ENCODE results near the gene FSTL4. TPM values are rescaled to one million over a fixed set of nuclear protein-coding genes. Genes with fewer than 3 reads are reported as not detected.

The FSTL4 gene
- total RNA-seq, 1 experiment from 2014 or later: not detected

DNA sequence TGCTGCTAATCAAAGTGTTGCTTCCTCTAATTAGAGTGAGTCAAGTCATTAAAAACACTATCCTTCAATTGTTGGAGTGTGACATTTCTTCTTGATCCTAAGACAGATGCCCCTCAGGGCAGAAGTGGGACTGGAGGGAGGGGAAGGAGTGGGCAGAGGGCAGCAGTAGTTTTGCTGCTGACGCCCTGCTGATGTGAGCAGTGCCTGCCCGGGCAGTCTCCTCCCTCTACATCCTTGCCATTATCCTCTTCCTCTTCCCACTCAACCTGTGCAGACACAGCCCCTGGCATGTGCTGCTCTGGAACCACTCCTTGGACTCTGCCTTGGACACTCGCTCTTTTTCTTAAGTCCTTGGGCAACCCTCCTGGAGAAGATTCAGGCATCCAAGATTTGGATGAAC lies 328.0 kb downstream of the FSTL4 start:
- H4K20me1 ChIP-seq (ENCODE audit: insufficient read depth, low read depth, low read length): no peaks in the 10 kb centered on the region
- H3K27ac ChIP-seq (ENCODE audit: low read length): no peak overlapping the region
- H3K9ac ChIP-seq (ENCODE audit: low read length): no peak overlapping the region
- H3K36me3 ChIP-seq (ENCODE audit: insufficient read depth, low read length): no peaks in the 10 kb centered on the region
- H2AFZ ChIP-seq (ENCODE audit: low read length): no peak overlapping the region
- no peaks in the 10 kb centered on the region for H3K4me1 ChIP-seq (ENCODE audit: low read length)
- no peak for DNase-seq
- no peaks in the 10 kb centered on the region for H3K79me2 ChIP-seq (ENCODE audit: low read length)
- no peak overlapping the region for H3K4me2 ChIP-seq (ENCODE audit: low read depth, low read length, poor library complexity, severe bottlenecking)
- no peaks in the 10 kb centered on the region for H3K9me3 ChIP-seq (ENCODE audit: low read length)
- H3K27me3 ChIP-seq (ENCODE audit: low read length): no peaks in the 10 kb centered on the region
- no peak overlapping the region for H3K4me3 ChIP-seq (ENCODE audit: low read length)
- no peaks in the 10 kb centered on the region for H3K9me2 ChIP-seq (replicated peaks; ENCODE audit: insufficient read depth, low read length)

DNA sequence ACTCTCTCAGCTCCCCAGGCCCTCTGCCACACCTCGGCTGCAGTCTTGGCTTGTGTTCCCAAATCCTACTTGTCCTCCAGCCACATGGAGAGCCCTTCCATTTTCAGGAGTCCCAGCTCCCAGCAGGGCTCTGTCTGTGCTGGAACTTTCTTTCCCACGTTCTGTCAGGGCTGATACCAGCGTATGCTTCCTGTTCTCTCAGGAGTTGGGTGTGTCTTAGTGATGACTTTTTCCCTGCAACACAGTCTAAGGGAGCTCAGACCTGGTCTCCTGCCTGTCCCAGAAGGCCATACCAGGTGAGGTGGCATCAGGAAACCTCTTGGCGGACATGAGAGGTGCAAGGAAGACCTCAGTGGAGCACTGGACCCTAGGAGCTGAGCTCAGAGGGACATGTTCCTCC lies 334.0 kb downstream of the FSTL4 start:
- no peaks in the 10 kb centered on the region for H4K20me1 ChIP-seq (ENCODE audit: insufficient read depth, low read depth, low read length)
- no peaks in the 10 kb centered on the region for H3K9me2 ChIP-seq (replicated peaks; ENCODE audit: insufficient read depth, low read length)
- DNase-seq: no peak
- no peaks in the 10 kb centered on the region for H3K27me3 ChIP-seq (ENCODE audit: low read length)
- no peaks in the 10 kb centered on the region for H3K36me3 ChIP-seq (ENCODE audit: insufficient read depth, low read length)
- no peaks in the 10 kb centered on the region for H3K9me3 ChIP-seq (ENCODE audit: low read length)
- H3K4me1 ChIP-seq (ENCODE audit: low read length): no peaks in the 10 kb centered on the region
- no peak overlapping the region for H3K4me3 ChIP-seq (ENCODE audit: low read length)
- no peak overlapping the region for H3K9ac ChIP-seq (ENCODE audit: low read length)
- no peak overlapping the region for H3K4me2 ChIP-seq (ENCODE audit: low read depth, low read length, poor library complexity, severe bottlenecking)
- H3K79me2 ChIP-seq (ENCODE audit: low read length): no peaks in the 10 kb centered on the region
- no peak overlapping the region for H2AFZ ChIP-seq (ENCODE audit: low read length)
- H3K27ac ChIP-seq (ENCODE audit: low read length): no peak overlapping the region

DNA sequence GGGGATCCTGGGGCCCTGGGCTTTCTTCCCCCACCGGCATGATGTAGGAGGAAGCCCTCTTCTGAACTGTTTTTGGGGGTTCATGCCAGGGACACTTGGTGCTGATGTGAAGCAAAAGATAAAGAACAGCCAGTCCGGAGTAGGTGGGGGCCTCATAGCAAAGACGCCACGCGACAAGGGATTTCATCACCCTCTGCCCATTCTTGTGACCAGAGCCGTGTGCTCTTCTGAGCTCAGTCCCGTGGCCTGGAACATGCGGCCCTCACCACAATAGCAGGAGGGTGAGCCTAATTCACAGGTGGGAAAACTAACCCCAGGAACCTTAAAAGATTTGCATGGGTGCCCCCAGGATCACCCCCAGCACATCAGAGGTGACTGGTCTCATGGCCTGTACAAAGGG lies 334.6 kb downstream of the FSTL4 start:
- Histone ChIP-seq H3K4me1 (ENCODE audit: low read length) (no peaks in the 10 kb centered on the region), H4K20me1 (ENCODE audit: insufficient read depth, low read depth, low read length) (no peaks in the 10 kb centered on the region), H3K4me2 (ENCODE audit: low read depth, low read length, poor library complexity, severe bottlenecking) (no peak overlapping the region), H3K27me3 (ENCODE audit: low read length) (no peaks in the 10 kb centered on the region), H3K9me2 (replicated peaks; ENCODE audit: insufficient read depth, low read length) (no peaks in the 10 kb centered on the region), H3K27ac (ENCODE audit: low read length) (no peak overlapping the region), H3K4me3 (ENCODE audit: low read length) (no peak overlapping the region), H3K36me3 (ENCODE audit: insufficient read depth, low read length) (no peaks in the 10 kb centered on the region), H3K79me2 (ENCODE audit: low read length) (no peaks in the 10 kb centered on the region), H3K9ac (ENCODE audit: low read length) (no peak overlapping the region), H3K9me3 (ENCODE audit: low read length) (no peaks in the 10 kb centered on the region), H2AFZ (ENCODE audit: low read length) (no peak overlapping the region)
- DNase-seq: no peak

GRCh38 chr5:133276171-133276570 lies 336.2 kb downstream of the FSTL4 start:
- H3K4me1 ChIP-seq (ENCODE audit: low read length): no peaks in the 10 kb centered on the region
- H3K9me3 ChIP-seq (ENCODE audit: low read length): no peaks in the 10 kb centered on the region
- no peaks in the 10 kb centered on the region for H3K9me2 ChIP-seq (replicated peaks; ENCODE audit: insufficient read depth, low read length)
- DNase-seq: no peak
- H2AFZ ChIP-seq (ENCODE audit: low read length): no peak overlapping the region
- H3K4me2 ChIP-seq (ENCODE audit: low read depth, low read length, poor library complexity, severe bottlenecking): no peak overlapping the region
- no peaks in the 10 kb centered on the region for H4K20me1 ChIP-seq (ENCODE audit: insufficient read depth, low read depth, low read length)
- no peak overlapping the region for H3K4me3 ChIP-seq (ENCODE audit: low read length)
- no peaks in the 10 kb centered on the region for H3K27me3 ChIP-seq (ENCODE audit: low read length)
- H3K27ac ChIP-seq (ENCODE audit: low read length): no peak overlapping the region
- no peaks in the 10 kb centered on the region for H3K36me3 ChIP-seq (ENCODE audit: insufficient read depth, low read length)
- H3K79me2 ChIP-seq (ENCODE audit: low read length): no peaks in the 10 kb centered on the region
- no peak overlapping the region for H3K9ac ChIP-seq (ENCODE audit: low read length)

- H3K79me2 ChIP-seq (ENCODE audit: low read length): no peaks in the 10 kb centered on the region
- DNase-seq: no peak
- H3K4me3 ChIP-seq (ENCODE audit: low read length): no peak overlapping the region
- H3K9ac ChIP-seq (ENCODE audit: low read length): no peak overlapping the region
- H3K27ac ChIP-seq (ENCODE audit: low read length): no peak overlapping the region
- H3K36me3 ChIP-seq (ENCODE audit: insufficient read depth, low read length): no peaks in the 10 kb centered on the region
- no peak overlapping the region for H3K4me2 ChIP-seq (ENCODE audit: low read depth, low read length, poor library complexity, severe bottlenecking)
- H3K9me2 ChIP-seq (replicated peaks; ENCODE audit: insufficient read depth, low read length): no peaks in the 10 kb centered on the region
- no peak overlapping the region for H2AFZ ChIP-seq (ENCODE audit: low read length)
- no peaks in the 10 kb centered on the region for H3K9me3 ChIP-seq (ENCODE audit: low read length)
- H4K20me1 ChIP-seq (ENCODE audit: insufficient read depth, low read depth, low read length): no peaks in the 10 kb centered on the region
- no peaks in the 10 kb centered on the region for H3K27me3 ChIP-seq (ENCODE audit: low read length)
- H3K4me1 ChIP-seq (ENCODE audit: low read length): no peaks in the 10 kb centered on the region
These were observed 336.7 kb downstream of the FSTL4 start for GRCh38 chr5:133275631-133276030.

DNA sequence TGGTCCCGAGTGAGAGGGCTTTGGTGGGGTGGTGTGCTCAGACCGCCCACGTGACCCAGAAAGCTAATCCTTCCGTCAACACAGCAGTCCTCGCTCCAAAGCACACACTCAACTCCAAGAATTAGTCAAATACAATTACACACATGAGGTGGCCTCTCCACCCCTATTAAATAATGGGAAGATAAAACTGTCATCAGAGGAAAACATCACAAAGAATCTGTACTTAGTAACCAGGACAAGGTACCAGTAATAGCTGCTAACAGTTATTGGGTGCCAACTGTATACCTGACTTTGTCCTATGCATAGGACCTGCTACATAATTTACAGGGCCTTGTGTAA lies 337.8 kb downstream of the FSTL4 start:
- no peaks in the 10 kb centered on the region for H4K20me1 ChIP-seq (ENCODE audit: insufficient read depth, low read depth, low read length)

DNA sequence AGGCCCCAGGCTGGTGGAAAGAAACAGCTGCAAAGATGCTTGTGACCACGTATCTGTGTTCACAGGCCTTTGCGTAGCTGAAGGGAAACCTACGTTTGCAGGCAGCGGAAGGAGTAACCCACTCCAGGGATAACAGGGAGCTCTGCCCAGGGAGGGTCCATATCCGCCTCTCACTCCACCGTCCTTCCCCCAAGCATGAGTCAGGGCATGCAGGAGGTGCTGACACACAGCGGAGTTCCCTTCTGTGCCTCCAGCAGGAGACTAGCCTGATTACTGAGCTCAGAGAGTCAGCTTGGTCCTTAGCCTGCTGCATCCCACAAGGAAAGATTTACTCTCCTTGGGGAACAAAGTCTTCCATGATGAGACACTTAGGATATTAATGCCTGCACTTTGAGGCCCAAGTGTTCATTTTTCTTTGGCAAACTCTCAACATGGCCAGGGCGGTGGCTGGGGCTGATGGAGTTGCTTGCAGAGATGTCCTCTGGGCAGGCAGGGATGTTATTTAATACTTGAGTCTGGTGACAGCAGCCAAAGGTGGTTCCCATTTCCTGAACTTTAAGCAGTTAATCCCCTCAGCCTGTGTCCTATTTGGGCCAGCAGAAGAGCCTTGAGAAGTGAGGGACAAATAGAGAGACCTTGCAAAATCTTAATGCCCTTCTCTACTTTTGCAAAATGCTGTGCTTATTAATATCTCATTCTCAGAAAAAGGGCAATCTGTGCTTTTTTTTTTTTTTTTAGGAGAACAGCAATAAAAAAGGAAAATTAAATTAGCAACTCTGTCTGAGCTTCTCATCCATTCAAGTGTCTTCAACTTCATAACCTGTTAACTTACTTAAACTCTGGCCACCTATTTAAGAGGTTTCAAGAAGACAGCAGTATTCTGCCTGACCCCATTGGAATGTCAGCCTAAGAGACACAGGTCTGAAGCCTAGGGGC lies 338.4 kb downstream of the FSTL4 start:
- Histone ChIP-seq H3K27me3 (ENCODE audit: low read length) (no peaks in the 10 kb centered on the region), H3K4me1 (ENCODE audit: low read length) (no peaks in the 10 kb centered on the region), H4K20me1 (ENCODE audit: insufficient read depth, low read depth, low read length) (no peaks in the 10 kb centered on the region), H3K4me3 (ENCODE audit: low read length) (no peak overlapping the region), H3K4me2 (ENCODE audit: low read depth, low read length, poor library complexity, severe bottlenecking) (no peak overlapping the region), H3K9me2 (replicated peaks; ENCODE audit: insufficient read depth, low read length) (no peaks in the 10 kb centered on the region), H3K9ac (ENCODE audit: low read length) (no peak overlapping the region), H3K36me3 (ENCODE audit: insufficient read depth, low read length) (no peaks in the 10 kb centered on the region), H3K79me2 (ENCODE audit: low read length) (no peaks in the 10 kb centered on the region), H3K9me3 (ENCODE audit: low read length) (no peaks in the 10 kb centered on the region), H2AFZ (ENCODE audit: low read length) (no peak overlapping the region), H3K27ac (ENCODE audit: low read length) (no peak overlapping the region)
- DNase-seq: no peak

More for the DNA sequence above, 337.8 kb downstream of the FSTL4 start:
- H3K9ac ChIP-seq (ENCODE audit: low read length): no peak overlapping the region
- H2AFZ ChIP-seq (ENCODE audit: low read length): no peak overlapping the region
- H3K4me2 ChIP-seq (ENCODE audit: low read depth, low read length, poor library complexity, severe bottlenecking): no peak overlapping the region
- H3K27me3 ChIP-seq (ENCODE audit: low read length): no peaks in the 10 kb centered on the region
- no peak overlapping the region for H3K4me3 ChIP-seq (ENCODE audit: low read length)
- H3K4me1 ChIP-seq (ENCODE audit: low read length): no peaks in the 10 kb centered on the region
- H3K9me3 ChIP-seq (ENCODE audit: low read length): no peaks in the 10 kb centered on the region
- H3K27ac ChIP-seq (ENCODE audit: low read length): no peak overlapping the region
- no peaks in the 10 kb centered on the region for H3K9me2 ChIP-seq (replicated peaks; ENCODE audit: insufficient read depth, low read length)
- no peak for DNase-seq
- no peaks in the 10 kb centered on the region for H3K36me3 ChIP-seq (ENCODE audit: insufficient read depth, low read length)
- H3K79me2 ChIP-seq (ENCODE audit: low read length): no peaks in the 10 kb centered on the region

- Histone ChIP-seq H2AFZ (ENCODE audit: low read length) (no peak overlapping the region), H3K4me3 (ENCODE audit: low read length) (no peak overlapping the region), H3K9me2 (replicated peaks; ENCODE audit: insufficient read depth, low read length) (no peaks in the 10 kb centered on the region), H3K9me3 (ENCODE audit: low read length) (no peaks in the 10 kb centered on the region), H3K36me3 (ENCODE audit: insufficient read depth, low read length) (no peaks in the 10 kb centered on the region), H4K20me1 (ENCODE audit: insufficient read depth, low read depth, low read length) (no peaks in the 10 kb centered on the region), H3K4me1 (ENCODE audit: low read length) (no peaks in the 10 kb centered on the region), H3K9ac (ENCODE audit: low read length) (no peak overlapping the region), H3K79me2 (ENCODE audit: low read length) (no peaks in the 10 kb centered on the region), H3K4me2 (ENCODE audit: low read depth, low read length, poor library complexity, severe bottlenecking) (no peak overlapping the region), H3K27me3 (ENCODE audit: low read length) (no peaks in the 10 kb centered on the region), H3K27ac (ENCODE audit: low read length) (no peak overlapping the region)
- no peak for DNase-seq
These were observed 340.0 kb downstream of the FSTL4 start for GRCh38 chr5:133272345-133272744.

All from Karpas-422 (cell line).